Colon (tissue), 2 donors: ENCODE measurements around the gene PDE6G.

Experiments
- FAIRE-seq: peaks from 2 replicates; lab custom pipeline; 2012; peaks lifted over from hg19 to GRCh38; lab: Jason Lieb, UNC
- donor health status: control.
- donor health status: control.

Gene PDE6G

DNA sequence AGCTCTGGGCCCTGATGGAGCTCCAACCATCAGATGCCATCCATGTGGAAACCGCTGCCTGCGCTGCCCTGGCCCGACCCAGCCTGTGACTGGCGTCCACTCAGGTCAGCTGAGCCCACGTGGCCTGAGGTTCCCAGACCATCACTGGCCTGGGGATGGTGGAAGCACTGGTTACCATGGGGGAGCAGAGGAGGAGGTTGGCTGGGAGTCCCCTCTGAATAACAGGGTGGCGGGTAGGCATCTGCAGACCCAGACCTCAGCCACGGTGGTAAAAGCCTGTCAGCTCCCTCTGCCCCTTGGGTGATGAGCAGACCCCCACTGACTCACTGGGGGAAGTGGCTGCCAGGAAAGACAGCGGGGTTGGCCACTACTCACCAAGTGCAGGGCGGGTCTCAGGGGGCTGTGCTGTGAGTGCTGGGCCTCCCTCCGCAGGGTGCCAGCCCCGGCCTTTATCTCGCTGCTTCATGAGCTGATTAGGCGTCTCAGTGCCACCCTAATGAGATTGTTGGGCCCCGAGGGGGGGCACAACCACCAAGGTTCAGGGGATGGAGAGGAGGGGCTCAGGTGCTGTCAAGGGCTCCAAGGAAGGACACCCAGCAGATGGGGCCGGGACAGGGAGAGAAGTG, at the start of gene PDE6G:
TSS of gene PDE6G (minus strand) at position 425 of the 626 bp plus-strand sequence. CDS start 3,237 bp downstream, outside the sequence.
- no peak for FAIRE-seq

GRCh38 chr17:81705518-81706231, 49.3 kb upstream of the PDE6G start:
- FAIRE-seq: no peak

GRCh38 chr17:81703747-81704654, 47.7 kb upstream of the PDE6G start:
- FAIRE-seq: no peak

DNA sequence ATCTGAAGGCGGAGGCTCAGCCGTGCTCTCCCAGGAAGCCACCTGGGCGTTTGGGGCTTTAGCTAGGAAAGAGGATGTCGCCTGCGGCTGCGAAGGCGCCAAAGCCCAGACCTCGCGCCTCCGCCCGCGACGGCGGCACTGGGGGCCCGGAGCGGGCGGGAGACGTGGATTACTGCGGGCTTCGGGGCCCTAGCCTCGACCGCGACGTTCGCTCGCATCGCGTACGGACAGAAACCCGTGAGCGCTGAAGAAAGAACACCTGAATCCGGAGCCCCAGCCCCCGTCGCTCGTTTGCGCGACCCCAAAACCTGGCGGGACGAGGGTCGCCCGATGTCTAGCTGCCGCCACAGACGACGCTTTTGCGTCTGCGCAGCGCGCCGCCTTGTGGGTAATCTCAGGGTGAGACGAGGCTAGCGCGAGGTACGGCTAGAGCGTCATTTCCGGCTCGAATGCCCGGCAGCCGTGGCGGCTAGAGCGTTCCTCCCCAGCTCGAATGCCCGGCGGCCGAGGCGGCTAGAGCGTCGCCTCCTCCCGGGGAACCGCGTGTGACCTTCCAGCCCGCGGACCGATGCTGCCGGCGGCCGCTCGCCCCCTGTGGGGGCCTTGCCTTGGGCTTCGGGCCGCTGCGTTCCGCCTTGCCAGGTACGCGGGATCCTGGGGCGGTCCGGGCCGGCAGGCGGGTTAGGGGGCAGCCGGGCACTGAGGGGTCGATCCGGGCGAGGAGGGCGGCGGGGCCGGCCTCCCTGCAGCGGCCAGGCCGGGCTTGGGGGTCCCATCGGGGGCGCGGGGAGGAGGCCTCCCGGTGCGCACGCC, 46.8 kb upstream of the PDE6G start, which contains the start of gene MRPL12:
TSS of gene MRPL12 (plus strand) at position 434 of the 813 bp plus-strand sequence. CDS start at position 569, 135 bp downstream.
- no peak for FAIRE-seq

DNA sequence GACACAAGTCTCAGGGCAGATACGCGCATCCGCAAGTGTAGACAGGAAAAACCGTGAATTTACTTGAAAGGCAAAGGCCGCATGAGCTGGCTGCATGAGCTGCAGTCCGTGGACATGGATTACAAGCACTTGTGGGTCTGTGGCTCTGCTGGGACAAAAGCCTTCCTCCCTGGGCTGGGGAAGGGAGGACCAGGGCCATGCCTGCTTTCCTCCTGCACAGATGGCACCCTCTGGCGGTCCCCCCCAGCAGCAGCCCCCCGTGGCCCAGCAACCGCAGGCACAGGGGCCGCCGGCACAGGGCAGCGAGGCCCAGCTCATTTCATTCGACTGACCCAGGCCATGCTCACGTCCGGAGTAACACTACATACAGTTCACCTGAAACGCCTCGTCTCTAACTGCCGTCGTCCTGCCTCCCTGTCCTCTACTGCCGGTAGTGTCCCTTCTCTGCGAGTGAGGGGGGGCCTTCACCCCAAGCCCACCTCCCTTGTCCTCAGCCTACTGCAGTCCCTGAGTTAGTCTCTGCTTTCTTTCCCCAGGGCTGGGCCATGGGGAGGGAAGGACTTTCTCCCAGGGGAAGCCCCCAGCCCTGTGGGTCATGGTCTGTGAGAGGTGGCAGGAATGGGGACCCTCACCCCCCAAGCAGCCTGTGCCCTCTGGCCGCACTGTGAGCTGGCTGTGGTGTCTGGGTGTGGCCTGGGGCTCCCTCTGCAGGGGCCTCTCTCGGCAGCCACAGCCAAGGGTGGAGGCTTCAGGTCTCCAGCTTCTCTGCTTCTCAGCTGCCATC, 45.1 kb upstream of the PDE6G start:
- no peak for FAIRE-seq

GRCh38 chr17:81700353-81701287, 44.3 kb upstream of the PDE6G start:
- no peak for FAIRE-seq

DNA sequence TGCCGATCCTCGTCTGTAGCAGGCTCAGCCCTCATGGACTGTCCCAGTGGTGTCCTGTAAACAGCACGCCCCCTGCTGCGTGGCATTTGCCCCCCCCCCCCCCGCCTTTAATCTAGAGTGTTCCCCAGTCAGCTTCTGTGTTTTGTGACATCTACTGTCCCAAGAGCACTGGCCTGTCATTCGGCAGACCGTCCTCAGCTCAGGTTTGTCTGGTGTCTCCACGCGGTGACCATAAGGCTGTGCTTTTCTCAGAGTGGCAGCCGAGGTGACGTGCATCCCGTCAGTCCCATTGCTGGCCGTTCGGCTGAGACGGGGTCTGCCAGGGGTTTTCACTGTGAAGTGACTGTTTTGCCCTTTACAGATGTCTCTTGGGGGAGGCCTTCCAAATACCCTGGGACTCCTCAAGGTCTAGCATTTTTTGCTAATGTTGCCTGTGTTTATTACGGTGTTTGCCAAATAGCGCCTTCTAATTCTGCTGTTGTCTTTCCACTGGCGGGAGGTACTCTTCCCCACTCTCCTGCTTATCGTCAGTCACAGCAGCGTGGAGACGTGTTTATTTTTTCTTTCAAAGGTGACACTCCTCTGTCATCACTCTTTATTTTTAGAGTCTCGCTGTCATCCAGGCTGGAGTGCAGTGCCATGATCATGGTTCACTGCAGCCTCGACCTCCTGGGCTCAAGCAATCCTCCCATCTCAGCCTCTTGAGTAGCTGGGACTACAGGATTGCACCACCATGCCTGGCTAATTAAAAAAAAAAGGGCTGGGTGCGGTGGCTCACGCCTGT, 41.1 kb upstream of the PDE6G start:
- no peak for FAIRE-seq

- FAIRE-seq: no peak
These were observed 40.0 kb upstream of the PDE6G start for GRCh38 chr17:81696218-81696941.

- FAIRE-seq: no peak
These were observed 39.5 kb upstream of the PDE6G start for GRCh38 chr17:81695801-81696200.

DNA sequence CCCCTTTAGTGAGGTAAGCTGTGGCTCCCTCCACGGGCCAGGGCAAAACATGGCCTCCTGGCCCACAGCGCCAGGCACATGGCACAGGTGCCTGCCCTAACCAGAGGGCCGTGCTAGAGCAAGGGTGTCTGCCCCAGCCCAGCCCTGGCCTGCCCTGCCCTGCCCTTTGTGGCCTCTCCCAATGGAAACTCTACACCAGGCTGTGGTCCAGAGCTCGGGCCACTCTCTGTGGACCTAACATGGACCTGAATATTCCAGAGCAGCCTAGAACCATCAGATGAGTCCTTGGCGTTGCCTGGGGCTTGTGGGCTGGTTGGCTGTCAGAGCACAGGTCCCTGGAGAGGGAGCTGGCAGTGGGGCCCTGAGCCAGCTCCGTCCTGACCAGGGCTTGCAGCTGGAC, 38.9 kb upstream of the PDE6G start:
- FAIRE-seq: no peak

GRCh38 chr17:81694810-81695209, 38.5 kb upstream of the PDE6G start:
- no peak for FAIRE-seq

- no peak for FAIRE-seq
These were observed 37.3 kb upstream of the PDE6G start for GRCh38 chr17:81693509-81694210.

DNA sequence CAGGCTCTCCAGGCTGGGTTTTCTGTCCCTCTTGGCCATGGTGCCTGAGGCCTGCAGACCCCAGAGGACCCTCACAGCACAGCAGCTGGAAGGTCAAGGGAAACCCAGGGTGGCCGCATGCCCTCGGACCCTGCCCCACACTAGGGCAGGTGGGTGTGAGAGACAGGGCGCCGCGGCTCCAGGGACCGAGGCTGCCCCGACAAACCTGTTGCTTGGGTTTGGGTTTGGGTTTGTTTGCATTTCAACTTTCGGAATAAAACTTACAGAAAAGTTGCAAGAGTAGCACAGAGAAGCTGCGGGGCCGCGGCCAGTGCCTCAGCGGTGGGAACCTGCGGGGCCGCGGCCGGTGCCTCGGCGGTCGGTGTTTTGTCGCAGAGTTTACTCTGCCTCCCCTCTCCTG, 35.3 kb upstream of the PDE6G start:
- FAIRE-seq: no peak

DNA sequence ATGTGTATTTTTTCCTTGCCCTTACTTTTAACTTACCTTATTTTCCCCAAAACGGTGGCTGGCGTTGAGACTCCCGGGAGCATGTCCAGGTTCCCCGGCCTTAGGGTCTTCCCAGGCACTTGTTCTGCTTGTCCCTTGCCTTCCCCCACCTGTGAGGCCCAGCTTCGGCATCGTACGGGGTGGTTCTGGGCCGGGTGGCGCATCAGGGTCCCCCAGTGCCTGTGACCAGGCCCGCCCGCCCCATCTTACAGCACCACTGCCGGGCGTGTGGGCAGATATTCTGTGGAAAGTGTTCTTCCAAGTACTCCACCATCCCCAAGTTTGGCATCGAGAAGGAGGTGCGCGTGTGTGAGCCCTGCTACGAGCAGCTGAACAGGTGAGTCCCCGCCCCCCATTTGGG, 34.9 kb upstream of the PDE6G start:
- FAIRE-seq: no peak

DNA sequence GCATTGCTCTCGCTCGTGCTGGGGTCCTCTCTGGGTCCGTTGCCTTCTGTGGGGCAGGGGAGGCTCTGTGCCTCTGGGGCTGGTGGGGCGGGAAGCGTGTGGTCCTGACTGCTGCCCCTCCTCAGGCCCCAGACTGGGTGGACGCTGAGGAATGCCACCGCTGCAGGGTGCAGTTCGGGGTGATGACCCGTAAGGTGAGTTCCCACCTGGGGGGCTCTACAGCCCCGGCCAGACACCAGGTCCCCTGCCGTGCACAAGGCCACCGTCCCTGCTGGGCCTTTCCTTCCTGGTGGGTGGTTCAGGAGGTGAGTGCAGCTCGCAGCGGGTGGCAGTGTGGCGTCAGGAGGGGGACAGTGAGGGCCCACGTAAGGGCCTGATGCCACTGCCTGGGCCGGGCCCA, 34.2 kb upstream of the PDE6G start:
- FAIRE-seq: no peak

DNA sequence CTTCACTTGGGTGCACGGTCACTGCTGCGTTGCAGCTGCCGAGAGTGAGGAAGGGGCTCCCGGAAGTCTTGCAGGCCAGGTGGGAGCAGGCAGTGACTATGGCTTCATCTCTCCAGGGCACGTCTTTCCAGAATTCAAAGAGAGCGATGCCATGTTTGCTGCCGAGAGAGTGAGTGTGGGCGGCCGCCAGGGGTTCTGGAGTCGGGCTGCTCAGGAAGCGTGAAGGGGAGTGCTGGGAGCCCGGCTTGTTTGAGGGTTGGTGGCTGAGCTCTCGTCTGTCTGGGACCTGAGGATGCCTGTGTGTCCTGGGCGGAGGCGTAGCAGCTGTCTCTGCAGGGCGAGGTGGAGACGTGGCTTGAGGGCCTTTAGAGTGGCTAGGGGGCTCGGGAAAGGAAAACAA, 33.7 kb upstream of the PDE6G start:
- no peak for FAIRE-seq

- FAIRE-seq: no peak
These were observed 32.3 kb upstream of the PDE6G start for GRCh38 chr17:81688616-81689015.
